Measurements from ENCODE around the gene C7.

The C7 gene

GRCh38 chr5:40904994-40905306, 4.3 kb upstream of the C7 start:
- no peak for DNase-seq (ENCODE audit: low read depth)
- no peak overlapping the region for H3K4me3 ChIP-seq (ENCODE audit: control insufficient read depth, low read depth, low read length)
- TF ChIP-seq CTCF (IDR thresholded peaks at IDR 0.05; ENCODE audit: control insufficient read depth, insufficient read depth, low read depth, low read length, missing control alignments) = no peak

- H3K4me3 ChIP-seq (ENCODE audit: control insufficient read depth, low read depth, low read length) = no peak overlapping the region
- DNase-seq (ENCODE audit: low read depth) = no peak
- TF ChIP-seq CTCF (IDR thresholded peaks at IDR 0.05; ENCODE audit: control insufficient read depth, insufficient read depth, low read depth, low read length, missing control alignments) = no peak
These were observed 2.9 kb upstream of the C7 start for GRCh38 chr5:40906351-40906751.

- no peak for TF ChIP-seq CTCF (IDR thresholded peaks at IDR 0.05; ENCODE audit: control insufficient read depth, insufficient read depth, low read depth, low read length, missing control alignments)
- DNase-seq (ENCODE audit: low read depth) = no peak
- H3K4me3 ChIP-seq (ENCODE audit: control insufficient read depth, low read depth, low read length) = no peak overlapping the region
These were observed 426 bp downstream of the C7 start for GRCh38 chr5:40909723-40910122.

- DNase-seq (ENCODE audit: low read depth) = no peak
- H3K4me3 ChIP-seq (ENCODE audit: control insufficient read depth, low read depth, low read length) = no peak overlapping the region
- TF ChIP-seq CTCF (IDR thresholded peaks at IDR 0.05; ENCODE audit: control insufficient read depth, insufficient read depth, low read depth, low read length, missing control alignments) = no peak
These were observed 2.0 kb downstream of the C7 start for GRCh38 chr5:40911266-40911665.

GRCh38 chr5:40914835-40915234, 5.5 kb downstream of the C7 start:
- no peak overlapping the region for H3K4me3 ChIP-seq (ENCODE audit: control insufficient read depth, low read depth, low read length)
- DNase-seq (ENCODE audit: low read depth) = no peak
- TF ChIP-seq CTCF (IDR thresholded peaks at IDR 0.05; ENCODE audit: control insufficient read depth, insufficient read depth, low read depth, low read length, missing control alignments) = no peak

- no peak for TF ChIP-seq CTCF (IDR thresholded peaks at IDR 0.05; ENCODE audit: control insufficient read depth, insufficient read depth, low read depth, low read length, missing control alignments)
- H3K4me3 ChIP-seq (ENCODE audit: control insufficient read depth, low read depth, low read length) = no peak overlapping the region
- DNase-seq (ENCODE audit: low read depth) = no peak
These were observed 6.1 kb downstream of the C7 start for GRCh38 chr5:40915341-40915926.

GRCh38 chr5:40916226-40916625, 6.9 kb downstream of the C7 start:
- H3K4me3 ChIP-seq (ENCODE audit: control insufficient read depth, low read depth, low read length) = no peak overlapping the region
- DNase-seq (ENCODE audit: low read depth) = no peak
- TF ChIP-seq CTCF (IDR thresholded peaks at IDR 0.05; ENCODE audit: control insufficient read depth, insufficient read depth, low read depth, low read length, missing control alignments) = no peak
